ENCODE data around the gene OR1K1. TPM values are rescaled to one million over a fixed set of nuclear protein-coding genes. Genes with fewer than 3 reads are reported as not detected.

The OR1K1 gene
- total RNA-seq, 1 experiment from 2014 or later = not detected

GRCh38 chr9:122812736-122813135 is 12.8 kb downstream of the OR1K1 start:
- H3K9me3 ChIP-seq (ENCODE audit: control insufficient read depth in 1 of 2, insufficient read depth in 1 of 2, low read depth in 1 of 2, low read length in 2 of 2) = no peaks in the 10 kb centered on the region
- H3K36me3 ChIP-seq (ENCODE audit: control insufficient read depth in 1 of 2, insufficient read depth in 2 of 2, low read length in 2 of 2) = no peaks in the 10 kb centered on the region
- no peak overlapping the region for H3K4me3 ChIP-seq (replicated peaks in 1 of 2; ENCODE audit: low read depth in 1 of 2, low read length in 2 of 2)
- H2AFZ ChIP-seq (ENCODE audit: low read depth, low read length, poor library complexity, severe bottlenecking) = no peak overlapping the region
- BruUV-seq (replicated peaks) = no TSS peak
- intact Hi-C loops (cut with micrococcal nuclease) = loop anchor here (5.0 kb wide), 1 partner anchor 535 kb away; no protein-coding TSS in a partner anchor
- DNase-seq (ENCODE audit: low read depth, low spot score) (no peak), ATAC-seq (no peak)
- peaks cover 4 to 10% of the 10 kb centered on the region in 2 experiments; a peak in 3 of 4 replicates for H3K4me1 ChIP-seq (ENCODE audit: control insufficient read depth in 1 of 2, insufficient read depth in 2 of 2, low read length in 2 of 2)
- ChIA-PET CTCF (interaction anchor here (1.2 to 2.9 kb wide), 3 partner anchors 314 to 462 kb away, joined by 3 to 23 read pairs (median 5); no protein-coding TSS in a partner anchor), RAD21 (ENCODE audit: low non-redundant PET in 1 of 2, low total read pairs in 2 of 2, uncharacterized antibody in 2 of 2, unreplicated experiment in 2 of 2) (no interaction called here), POLR2A (no interaction called here)
- H3K9me2 ChIP-seq (ENCODE audit: insufficient read depth) = no peaks in the 10 kb centered on the region
- no peak for TF ChIP-seq POLR2AphosphoS5 (IDR thresholded peaks at IDR 0.05; ENCODE audit: low read depth, low read length)
- no peak for TF ChIP-seq EZH2phosphoT487 (IDR thresholded peaks at IDR 0.05; ENCODE audit: borderline replicate concordance)
- no peak for TF ChIP-seq ZBTB33 (IDR thresholded peaks at IDR 0.05; ENCODE audit: extremely low read depth, insufficient replicate concordance, low read length)
- no peak for TF ChIP-seq SP1 (IDR thresholded peaks at IDR 0.05; ENCODE audit: low read depth)
- no peak for TF ChIP-seq SRF (IDR thresholded peaks at IDR 0.05; ENCODE audit: low read depth)
- TF ChIP-seq MAX (IDR thresholded peaks at IDR 0.05) = no peak
- H3K27me3 ChIP-seq (ENCODE audit: insufficient read depth, low read length) = no peaks in the 10 kb centered on the region
- H3K27ac ChIP-seq (ENCODE audit: low read depth, low read length) = no peak overlapping the region
- H3K4me2 ChIP-seq (ENCODE audit: low read length) = no peak overlapping the region
- H3K9ac ChIP-seq (ENCODE audit: low read length) = no peak overlapping the region
- H3K79me2 ChIP-seq (ENCODE audit: insufficient read depth, low read length) = no peaks in the 10 kb centered on the region
- H4K20me1 ChIP-seq (ENCODE audit: insufficient read depth) = no peaks in the 10 kb centered on the region

- ATAC-seq (no peak), DNase-seq (ENCODE audit: low read depth, low spot score) (no peak)
- no peaks in the 10 kb centered on the region for H4K20me1 ChIP-seq (ENCODE audit: insufficient read depth)
- RAD21 ChIA-PET (ENCODE audit: low non-redundant PET in 1 of 2, low total read pairs in 2 of 2, uncharacterized antibody in 2 of 2, unreplicated experiment in 2 of 2) = no interaction called here
- no peak overlapping the region for H2AFZ ChIP-seq (ENCODE audit: low read depth, low read length, poor library complexity, severe bottlenecking)
- no peak overlapping the region for H3K9ac ChIP-seq (ENCODE audit: low read length)
- CTCF ChIA-PET = no interaction called here
- H3K36me3 ChIP-seq (ENCODE audit: control insufficient read depth in 1 of 2, insufficient read depth in 2 of 2, low read length in 2 of 2) = peaks cover 0 to 3% of the 10 kb centered on the region in 2 experiments; a peak in 1 of 4 replicates
- H3K27ac ChIP-seq (ENCODE audit: low read depth, low read length) = no peak overlapping the region
- H3K4me3 ChIP-seq (replicated peaks in 1 of 2; ENCODE audit: low read depth in 1 of 2, low read length in 2 of 2) = no peak overlapping the region
- H3K4me1 ChIP-seq (ENCODE audit: control insufficient read depth in 1 of 2, insufficient read depth in 2 of 2, low read length in 2 of 2) = peaks cover 4 to 10% of the 10 kb centered on the region in 2 experiments; a peak in 3 of 4 replicates
- no peak overlapping the region for H3K4me2 ChIP-seq (ENCODE audit: low read length)
- no peaks in the 10 kb centered on the region for H3K27me3 ChIP-seq (ENCODE audit: insufficient read depth, low read length)
- no peaks in the 10 kb centered on the region for H3K9me3 ChIP-seq (ENCODE audit: control insufficient read depth in 1 of 2, insufficient read depth in 1 of 2, low read depth in 1 of 2, low read length in 2 of 2)
- intact Hi-C loops (cut with micrococcal nuclease) = loop anchor here (5.0 kb wide), 1 partner anchor 533 kb away; no protein-coding TSS in a partner anchor
- POLR2A ChIA-PET = no interaction called here
- BruUV-seq (replicated peaks) = no TSS peak
- H3K9me2 ChIP-seq (ENCODE audit: insufficient read depth) = no peaks in the 10 kb centered on the region
- no peaks in the 10 kb centered on the region for H3K79me2 ChIP-seq (ENCODE audit: insufficient read depth, low read length)
- TF ChIP-seq EGR1 (IDR thresholded peaks at IDR 0.05; ENCODE audit: low read depth) (no peak), SRF (IDR thresholded peaks at IDR 0.05; ENCODE audit: low read depth) (no peak), POLR2AphosphoS5 (IDR thresholded peaks at IDR 0.05; ENCODE audit: low read depth, low read length) (no peak), CEBPB (IDR thresholded peaks at IDR 0.05; ENCODE audit: low read depth) (no peak), REST (IDR thresholded peaks at IDR 0.05; ENCODE audit: low read depth) (no peak), FOSL1 (IDR thresholded peaks at IDR 0.05; ENCODE audit: low read depth) (no peak), CBX3 (IDR thresholded peaks at IDR 0.05; ENCODE audit: low read depth) (no peak), ZBTB33 (IDR thresholded peaks at IDR 0.05; ENCODE audit: extremely low read depth, insufficient replicate concordance, low read length) (no peak), SP1 (IDR thresholded peaks at IDR 0.05; ENCODE audit: low read depth) (no peak), MAX (IDR thresholded peaks at IDR 0.05) (no peak)
Observed at GRCh38 chr9:122814545-122814944, 14.6 kb downstream of the OR1K1 start.

Data from HCT116 (cell line).